ENCODE measurements around the gene LRIG3. TPM values are rescaled to one million over a fixed set of nuclear protein-coding genes. Genes with fewer than 3 reads are reported as not detected.

Gene LRIG3
- total RNA-seq, 1 donor from 2014 or later: 44.5 TPM

DNA sequence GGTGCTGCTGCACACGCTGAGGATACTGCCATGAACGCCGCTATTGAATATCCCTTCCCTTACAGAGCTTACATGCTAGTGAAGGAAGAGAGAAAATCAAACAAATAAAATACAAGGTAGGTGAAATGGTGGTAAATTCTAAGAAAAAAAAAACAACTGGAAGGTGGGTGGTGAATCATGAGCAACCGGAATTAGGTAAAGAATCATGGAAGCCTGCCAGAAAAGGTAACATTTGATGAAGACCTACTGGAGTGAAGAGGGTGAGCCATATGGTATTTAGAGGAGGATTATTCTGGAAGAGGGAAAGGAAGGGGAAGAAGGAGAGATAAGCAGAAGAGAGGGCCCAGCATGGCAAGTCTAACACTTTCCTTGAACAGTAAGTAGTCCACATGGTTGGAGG is 76.1 kb downstream of the LRIG3 start:
- H3K27me3 ChIP-seq (ENCODE audit: control insufficient read depth, insufficient read depth, low read length): no peaks in the 10 kb centered on the region
- TF ChIP-seq, protein P1, sequence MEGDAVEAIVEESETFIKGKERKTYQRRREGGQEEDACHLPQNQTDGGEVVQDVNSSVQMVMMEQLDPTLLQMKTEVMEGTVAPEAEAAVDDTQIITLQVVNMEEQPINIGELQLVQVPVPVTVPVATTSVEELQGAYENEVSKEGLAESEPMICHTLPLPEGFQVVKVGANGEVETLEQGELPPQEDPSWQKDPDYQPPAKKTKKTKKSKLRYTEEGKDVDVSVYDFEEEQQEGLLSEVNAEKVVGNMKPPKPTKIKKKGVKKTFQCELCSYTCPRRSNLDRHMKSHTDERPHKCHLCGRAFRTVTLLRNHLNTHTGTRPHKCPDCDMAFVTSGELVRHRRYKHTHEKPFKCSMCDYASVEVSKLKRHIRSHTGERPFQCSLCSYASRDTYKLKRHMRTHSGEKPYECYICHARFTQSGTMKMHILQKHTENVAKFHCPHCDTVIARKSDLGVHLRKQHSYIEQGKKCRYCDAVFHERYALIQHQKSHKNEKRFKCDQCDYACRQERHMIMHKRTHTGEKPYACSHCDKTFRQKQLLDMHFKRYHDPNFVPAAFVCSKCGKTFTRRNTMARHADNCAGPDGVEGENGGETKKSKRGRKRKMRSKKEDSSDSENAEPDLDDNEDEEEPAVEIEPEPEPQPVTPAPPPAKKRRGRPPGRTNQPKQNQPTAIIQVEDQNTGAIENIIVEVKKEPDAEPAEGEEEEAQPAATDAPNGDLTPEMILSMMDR (IDR thresholded peaks at IDR 0.05; ENCODE audit: insufficient read depth, low read length, severe bottlenecking): no peak
- FAIRE-seq: no peak
- H3K36me3 ChIP-seq (ENCODE audit: control insufficient read depth, insufficient read depth, low read length): no peaks in the 10 kb centered on the region
- H3K4me3 ChIP-seq (ENCODE audit: low read depth, low read length): no peak overlapping the region
- DNase-seq (ENCODE audit: low read depth): peak; percentile 52

DNA sequence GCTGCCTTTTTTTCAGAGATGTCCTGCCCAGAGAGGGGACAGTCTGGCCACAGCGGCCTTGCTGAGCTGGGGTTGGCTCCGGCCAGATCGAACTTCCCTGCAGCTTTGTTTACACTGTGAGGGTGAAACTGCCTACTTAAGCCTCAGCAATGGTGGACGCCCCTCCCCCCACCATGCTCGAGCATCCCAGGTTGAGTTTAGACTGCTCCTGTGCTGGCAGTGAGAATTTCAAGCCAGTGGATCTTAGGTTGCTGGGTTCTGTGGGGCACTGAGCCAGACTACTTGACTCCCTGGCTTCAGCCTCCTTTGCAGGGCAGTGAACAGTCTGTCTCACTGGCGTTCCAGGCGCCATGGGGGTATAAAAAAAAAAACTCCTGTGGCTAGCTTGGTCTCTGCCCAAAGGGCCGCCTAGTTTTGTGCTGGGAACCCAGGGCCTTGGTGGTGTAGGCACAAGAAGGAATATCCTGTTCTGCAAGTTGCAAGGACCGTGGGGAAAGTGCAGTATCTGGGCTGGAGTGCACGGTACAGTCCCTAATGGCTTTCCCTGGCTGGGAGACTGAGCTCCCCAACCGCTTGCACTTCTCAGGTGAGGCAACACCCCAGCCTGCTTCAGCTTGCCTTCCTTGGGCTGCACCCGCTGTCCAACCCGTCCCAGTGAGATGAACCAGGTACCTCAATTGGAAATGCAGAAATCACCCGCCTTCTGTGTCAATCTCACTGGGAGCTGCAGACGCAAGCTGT is 79.1 kb downstream of the LRIG3 start:
- FAIRE-seq: no peak
- TF ChIP-seq, protein P1 (IDR thresholded peaks at IDR 0.05; ENCODE audit: insufficient read depth, low read length, severe bottlenecking): no peak
- H3K4me3 ChIP-seq (ENCODE audit: low read depth, low read length): no peak overlapping the region
- no peaks in the 10 kb centered on the region for H3K27me3 ChIP-seq (ENCODE audit: control insufficient read depth, insufficient read depth, low read length)
- no peaks in the 10 kb centered on the region for H3K36me3 ChIP-seq (ENCODE audit: control insufficient read depth, insufficient read depth, low read length)
- DNase-seq (ENCODE audit: low read depth): no peak

DNA sequence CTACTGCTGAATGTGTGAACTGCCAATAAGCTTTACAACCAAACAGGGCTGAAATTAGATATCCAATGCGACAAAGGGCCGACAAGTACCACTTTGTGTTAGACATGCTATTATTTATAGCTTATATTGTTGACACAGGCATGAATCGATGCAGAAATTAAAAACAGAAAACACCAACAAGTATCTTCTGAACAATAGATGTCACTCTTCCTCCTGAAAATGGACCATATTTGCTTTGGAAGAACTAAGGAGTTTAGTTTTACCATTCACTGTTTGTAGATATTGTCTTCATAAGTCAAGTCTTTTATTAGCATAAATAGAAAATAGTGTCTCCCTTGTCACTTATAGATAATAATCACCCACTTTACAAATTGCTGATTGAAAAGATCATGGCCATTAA is 86.5 kb downstream of the LRIG3 start:
- no peaks in the 10 kb centered on the region for H3K27me3 ChIP-seq (ENCODE audit: control insufficient read depth, insufficient read depth, low read length)
- no peak overlapping the region for H3K4me3 ChIP-seq (ENCODE audit: low read depth, low read length)
- TF ChIP-seq, protein P1 (IDR thresholded peaks at IDR 0.05; ENCODE audit: insufficient read depth, low read length, severe bottlenecking): no peak
- DNase-seq (ENCODE audit: low read depth) (peak; percentile 29), FAIRE-seq (no peak)
- no peaks in the 10 kb centered on the region for H3K36me3 ChIP-seq (ENCODE audit: control insufficient read depth, insufficient read depth, low read length)

DNA sequence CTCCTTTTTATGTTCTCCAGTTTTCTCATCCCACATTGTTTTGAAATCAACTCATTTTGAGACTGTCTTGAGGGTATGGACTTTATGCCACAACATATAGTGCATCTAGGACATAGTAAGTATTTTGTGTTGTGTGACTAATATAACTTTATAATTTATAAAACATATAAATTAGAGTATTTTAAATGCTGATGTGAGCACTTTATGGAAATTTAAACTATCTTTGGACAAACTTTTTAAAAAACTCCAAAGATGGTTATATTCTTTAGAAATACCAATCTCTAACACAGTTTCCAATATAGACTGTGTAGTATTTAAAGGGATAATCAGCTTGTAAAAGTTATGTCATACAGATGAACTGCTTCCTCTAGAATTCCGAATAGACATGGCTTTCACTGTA is 87.4 kb downstream of the LRIG3 start:
- H3K36me3 ChIP-seq (ENCODE audit: control insufficient read depth, insufficient read depth, low read length): no peaks in the 10 kb centered on the region
- no peaks in the 10 kb centered on the region for H3K27me3 ChIP-seq (ENCODE audit: control insufficient read depth, insufficient read depth, low read length)
- FAIRE-seq (no peak), DNase-seq (ENCODE audit: low read depth) (no peak)
- H3K4me3 ChIP-seq (ENCODE audit: low read depth, low read length): no peak overlapping the region
- TF ChIP-seq, protein P1 (IDR thresholded peaks at IDR 0.05; ENCODE audit: insufficient read depth, low read length, severe bottlenecking): no peak

Measured in bronchial epithelial cell (primary cell).